ENCODE data around the gene CYP4F12. TPM values are rescaled to one million over a fixed set of nuclear protein-coding genes. Genes with fewer than 3 reads are reported as not detected.

The CYP4F12 gene
- total RNA-seq, 1 experiment from 2014 or later, result not detected

- H3K4me2 ChIP-seq (ENCODE audit: low read length), result no peak overlapping the region
- DNase-seq, result no peak
- H3K9ac ChIP-seq (ENCODE audit: low read length), result no peak overlapping the region
- ATAC-seq, result no peak
- no peaks in the 10 kb centered on the region for H3F3A ChIP-seq (ENCODE audit: low read length, unreplicated experiment)
- H3K27me3 ChIP-seq (ENCODE audit: low read length), result no peaks in the 10 kb centered on the region
- no peaks in the 10 kb centered on the region for H3K9me2 ChIP-seq (replicated peaks; ENCODE audit: low read length)
- BruUV-seq (replicated peaks), result no TSS peak
- H2AFZ ChIP-seq (ENCODE audit: low read length), result no peak overlapping the region
- H3K9me3 ChIP-seq (ENCODE audit: low read length), result no peaks in the 10 kb centered on the region
- TF ChIP-seq CTCF (conservative IDR thresholded peaks at IDR 0.05; ENCODE audit: low read depth, low read length) (no peak), EZH2 (IDR thresholded peaks at IDR 0.05; ENCODE audit: low read length, unreplicated experiment) (no peak), EZH2phosphoT487 (IDR thresholded peaks at IDR 0.05; ENCODE audit: borderline replicate concordance, low read length) (no peak)
- intact Hi-C loops (cut with micrococcal nuclease), result no loop called here
- ChIA-PET POLR2A (ENCODE audit: unreplicated experiment) (no interaction called here), CTCF (no interaction called here)
- no peaks in the 10 kb centered on the region for H3K4me1 ChIP-seq (ENCODE audit: insufficient read depth, low read length)
- H3K36me3 ChIP-seq (ENCODE audit: low read depth, low read length), result no peaks in the 10 kb centered on the region
- no peaks in the 10 kb centered on the region for H4K20me1 ChIP-seq (ENCODE audit: low read length)
- H3K79me2 ChIP-seq (ENCODE audit: low read length), result no peaks in the 10 kb centered on the region
- no peak overlapping the region for H3K4me3 ChIP-seq (ENCODE audit: low read length)
- H3K27ac ChIP-seq (ENCODE audit: low read length), result no peak overlapping the region
Observed at GRCh38 chr19:15663247-15663646, 9.6 kb upstream of the CYP4F12 start.

- Histone ChIP-seq H3K4me2 (ENCODE audit: low read length) (no peak overlapping the region), H3K36me3 (ENCODE audit: low read depth, low read length) (no peaks in the 10 kb centered on the region), H3K9me2 (replicated peaks; ENCODE audit: low read length) (no peaks in the 10 kb centered on the region), H3K4me1 (ENCODE audit: insufficient read depth, low read length) (no peaks in the 10 kb centered on the region), H3F3A (ENCODE audit: low read length, unreplicated experiment) (no peaks in the 10 kb centered on the region), H3K9me3 (ENCODE audit: low read length) (no peaks in the 10 kb centered on the region), H3K9ac (ENCODE audit: low read length) (no peak overlapping the region), H3K4me3 (ENCODE audit: low read length) (no peak overlapping the region), H3K27me3 (ENCODE audit: low read length) (no peaks in the 10 kb centered on the region), H4K20me1 (ENCODE audit: low read length) (no peaks in the 10 kb centered on the region), H3K27ac (ENCODE audit: low read length) (no peak overlapping the region), H2AFZ (ENCODE audit: low read length) (no peak overlapping the region), H3K79me2 (ENCODE audit: low read length) (no peaks in the 10 kb centered on the region)
- intact Hi-C loops (cut with micrococcal nuclease), result no loop called here
- ATAC-seq (no peak), DNase-seq (no peak)
- CTCF ChIA-PET, result no interaction called here
- no peak for TF ChIP-seq EZH2 (IDR thresholded peaks at IDR 0.05; ENCODE audit: low read length, unreplicated experiment)
- POLR2A ChIA-PET (ENCODE audit: unreplicated experiment), result no interaction called here
- no TSS peak for BruUV-seq (replicated peaks)
Observed at GRCh38 chr19:15666186-15666585, 6.7 kb upstream of the CYP4F12 start.

GRCh38 chr19:15666883-15667282 is 6.0 kb upstream of the CYP4F12 start:
- Histone ChIP-seq H3K4me2 (ENCODE audit: low read length) (no peak overlapping the region), H3K4me3 (ENCODE audit: low read length) (no peak overlapping the region), H3K9me2 (replicated peaks; ENCODE audit: low read length) (no peaks in the 10 kb centered on the region), H4K20me1 (ENCODE audit: low read length) (no peaks in the 10 kb centered on the region), H3K27ac (ENCODE audit: low read length) (no peak overlapping the region), H3K36me3 (ENCODE audit: low read depth, low read length) (no peaks in the 10 kb centered on the region), H3K9ac (ENCODE audit: low read length) (no peak overlapping the region), H2AFZ (ENCODE audit: low read length) (no peak overlapping the region), H3F3A (ENCODE audit: low read length, unreplicated experiment) (no peaks in the 10 kb centered on the region), H3K4me1 (ENCODE audit: insufficient read depth, low read length) (no peaks in the 10 kb centered on the region), H3K27me3 (ENCODE audit: low read length) (no peaks in the 10 kb centered on the region), H3K79me2 (ENCODE audit: low read length) (no peaks in the 10 kb centered on the region), H3K9me3 (ENCODE audit: low read length) (no peaks in the 10 kb centered on the region)
- CTCF ChIA-PET, result no interaction called here
- no TSS peak for BruUV-seq (replicated peaks)
- no peak for ATAC-seq
- no peak for TF ChIP-seq CTCF (conservative IDR thresholded peaks at IDR 0.05; ENCODE audit: low read depth, low read length)
- no peak for TF ChIP-seq EZH2 (IDR thresholded peaks at IDR 0.05; ENCODE audit: low read length, unreplicated experiment)
- no peak for TF ChIP-seq EZH2phosphoT487 (IDR thresholded peaks at IDR 0.05; ENCODE audit: borderline replicate concordance, low read length)
- POLR2A ChIA-PET (ENCODE audit: unreplicated experiment), result no interaction called here
- DNase-seq, result no peak
- intact Hi-C loops (cut with micrococcal nuclease), result no loop called here
